Astrocyte (in vitro differentiated cells and primary cell): ENCODE data around the gene FAM50B. TPM values are rescaled to one million over a fixed set of nuclear protein-coding genes. Genes with fewer than 3 reads are reported as not detected.

Source experiments
- DNase-seq: peaks from one replicate; pipeline ENCODE4 v3.0.0-alpha.2; 2010; ENCODE audit warnings: low read depth
- FAIRE-seq: peaks from 2 replicates; lab custom pipeline; 2011; peaks lifted over from hg19 to GRCh38; lab: Jason Lieb, UNC
- H2AFZ ChIP-seq: 2 replicates; pipeline ENCODE4 v1.6.0; 2012; ENCODE audit warnings: low read depth, low read length, inconsistent platforms
- H3K27ac ChIP-seq: 2 replicates; pipeline ENCODE4 v1.5.1; 2011; ENCODE audit warnings: low read depth, low read length, inconsistent platforms
- H3K27me3 ChIP-seq: 2 replicates; pipeline ENCODE4 v1.6.0; 2011; ENCODE audit warnings: low read length, inconsistent platforms; ENCODE audit not compliant: insufficient read depth
- H3K36me3 ChIP-seq: 2 replicates; pipeline ENCODE4 v1.5.1; 2011; ENCODE audit warnings: low read length, inconsistent platforms; ENCODE audit not compliant: insufficient read depth
- H3K4me1 ChIP-seq: 2 replicates; pipeline ENCODE4 v1.5.1; 2011; ENCODE audit warnings: low read length, inconsistent platforms; ENCODE audit not compliant: insufficient read depth
- H3K4me2 ChIP-seq: 2 replicates; pipeline ENCODE4 v1.6.0; 2012; ENCODE audit warnings: low read length, inconsistent platforms
- H3K4me3 ChIP-seq: 2 replicates; pipeline ENCODE4 v1.5.1; 2011; ENCODE audit warnings: low read depth, mild to moderate bottlenecking, low read length, inconsistent platforms; ENCODE audit not compliant: insufficient read depth
- H3K79me2 ChIP-seq: 2 replicates; pipeline ENCODE4 v1.6.0; 2012; ENCODE audit warnings: mild to moderate bottlenecking, low read length, inconsistent platforms; ENCODE audit not compliant: insufficient read depth
- H3K9ac ChIP-seq: 2 replicates; pipeline ENCODE4 v1.6.0; 2012; ENCODE audit warnings: mild to moderate bottlenecking, low read length, inconsistent platforms
- H3K9me3 ChIP-seq: 2 replicates; pipeline ENCODE4 v1.5.1; 2012; ENCODE audit warnings: low read depth, mild to moderate bottlenecking, low read length, inconsistent platforms; ENCODE audit not compliant: insufficient read depth
- H4K20me1 ChIP-seq: 2 replicates; pipeline ENCODE4 v1.6.0; 2012; ENCODE audit warnings: low read length, inconsistent platforms; ENCODE audit not compliant: insufficient read depth
- H3K27ac Mint-ChIP-seq: one replicate; pipeline ENCODE4 v1.8.0; 2021; ENCODE audit warnings: mild to moderate bottlenecking, mixed read lengths; ENCODE audit not compliant: unreplicated experiment
- H3K27me3 Mint-ChIP-seq: one replicate; pipeline ENCODE4 v1.8.0; 2021; ENCODE audit warnings: low read depth, mixed read lengths; ENCODE audit not compliant: unreplicated experiment
- H3K36me3 Mint-ChIP-seq: one replicate; pipeline ENCODE4 v1.8.0; 2021; ENCODE audit warnings: low read depth, mixed read lengths; ENCODE audit not compliant: unreplicated experiment
- H3K4me1 Mint-ChIP-seq: one replicate; pipeline ENCODE4 v1.8.0; 2021; ENCODE audit warnings: low read depth, mixed read lengths; ENCODE audit not compliant: unreplicated experiment
- H3K4me3 Mint-ChIP-seq: one replicate; pipeline ENCODE4 v1.8.0; 2021; ENCODE audit warnings: mild to moderate bottlenecking, moderate library complexity, mixed read lengths; ENCODE audit not compliant: unreplicated experiment
- H3K9me3 Mint-ChIP-seq: one replicate; pipeline ENCODE4 v1.8.0; 2021; ENCODE audit warnings: mild to moderate bottlenecking, mixed read lengths; ENCODE audit not compliant: unreplicated experiment
- EZH2 ChIP-seq: IDR thresholded peaks from 2 replicates; pipeline ENCODE4 v1.6.1; 2012; ENCODE audit warnings: mild to moderate bottlenecking, low read length, inconsistent platforms; ENCODE audit not compliant: insufficient read depth
- total RNA-seq: library from RNA; stranded (reverse); gene quantifications from 2 replicates; pipeline ENCODE4 v1.2.1, GENCODE V29; 2021
- TF ChIP-seq, protein P1 (sequence below): IDR thresholded peaks from 2 replicates; pipeline ENCODE4 v1.5.1; 2011; ENCODE audit warnings: low read depth, mild to moderate bottlenecking, inconsistent platforms, low read length, moderate library complexity; ENCODE audit not compliant: insufficient read depth

Gene FAM50B
- total RNA-seq, 1 donor from 2014 or later, result 4.6 TPM

- H3K27ac ChIP-seq, result no peak overlapping the region
- no peak overlapping the region for H3K4me3 ChIP-seq
- H3K9ac ChIP-seq, result no peak overlapping the region
- TF ChIP-seq EZH2, result no peak
- TF ChIP-seq, protein P1, sequence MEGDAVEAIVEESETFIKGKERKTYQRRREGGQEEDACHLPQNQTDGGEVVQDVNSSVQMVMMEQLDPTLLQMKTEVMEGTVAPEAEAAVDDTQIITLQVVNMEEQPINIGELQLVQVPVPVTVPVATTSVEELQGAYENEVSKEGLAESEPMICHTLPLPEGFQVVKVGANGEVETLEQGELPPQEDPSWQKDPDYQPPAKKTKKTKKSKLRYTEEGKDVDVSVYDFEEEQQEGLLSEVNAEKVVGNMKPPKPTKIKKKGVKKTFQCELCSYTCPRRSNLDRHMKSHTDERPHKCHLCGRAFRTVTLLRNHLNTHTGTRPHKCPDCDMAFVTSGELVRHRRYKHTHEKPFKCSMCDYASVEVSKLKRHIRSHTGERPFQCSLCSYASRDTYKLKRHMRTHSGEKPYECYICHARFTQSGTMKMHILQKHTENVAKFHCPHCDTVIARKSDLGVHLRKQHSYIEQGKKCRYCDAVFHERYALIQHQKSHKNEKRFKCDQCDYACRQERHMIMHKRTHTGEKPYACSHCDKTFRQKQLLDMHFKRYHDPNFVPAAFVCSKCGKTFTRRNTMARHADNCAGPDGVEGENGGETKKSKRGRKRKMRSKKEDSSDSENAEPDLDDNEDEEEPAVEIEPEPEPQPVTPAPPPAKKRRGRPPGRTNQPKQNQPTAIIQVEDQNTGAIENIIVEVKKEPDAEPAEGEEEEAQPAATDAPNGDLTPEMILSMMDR, result no peak
- H3K36me3 ChIP-seq, result no peaks in the 10 kb centered on the region
- no peaks in the 10 kb centered on the region for H3K9me3 ChIP-seq
- no peak for DNase-seq
- no peak overlapping the region for H3K4me2 ChIP-seq
- no peak overlapping the region for H3K27ac Mint-ChIP-seq
- H3K27me3 Mint-ChIP-seq, result peaks cover 2% of the 10 kb centered on the region
- H3K9me3 Mint-ChIP-seq, result no peaks in the 10 kb centered on the region
- peaks cover 9% of the 10 kb centered on the region for H3K4me1 Mint-ChIP-seq
- no peak overlapping the region for H2AFZ ChIP-seq
- H3K36me3 Mint-ChIP-seq, result no peaks in the 10 kb centered on the region
- no peak overlapping the region for H3K4me3 Mint-ChIP-seq
- FAIRE-seq, result no peak
- H4K20me1 ChIP-seq, result no peaks in the 10 kb centered on the region
- no peaks in the 10 kb centered on the region for H3K79me2 ChIP-seq
- no peaks in the 10 kb centered on the region for H3K4me1 ChIP-seq
- no peaks in the 10 kb centered on the region for H3K27me3 ChIP-seq
Observed at GRCh38 chr6:3869284-3869631, 20.1 kb downstream of the FAM50B start.

DNA sequence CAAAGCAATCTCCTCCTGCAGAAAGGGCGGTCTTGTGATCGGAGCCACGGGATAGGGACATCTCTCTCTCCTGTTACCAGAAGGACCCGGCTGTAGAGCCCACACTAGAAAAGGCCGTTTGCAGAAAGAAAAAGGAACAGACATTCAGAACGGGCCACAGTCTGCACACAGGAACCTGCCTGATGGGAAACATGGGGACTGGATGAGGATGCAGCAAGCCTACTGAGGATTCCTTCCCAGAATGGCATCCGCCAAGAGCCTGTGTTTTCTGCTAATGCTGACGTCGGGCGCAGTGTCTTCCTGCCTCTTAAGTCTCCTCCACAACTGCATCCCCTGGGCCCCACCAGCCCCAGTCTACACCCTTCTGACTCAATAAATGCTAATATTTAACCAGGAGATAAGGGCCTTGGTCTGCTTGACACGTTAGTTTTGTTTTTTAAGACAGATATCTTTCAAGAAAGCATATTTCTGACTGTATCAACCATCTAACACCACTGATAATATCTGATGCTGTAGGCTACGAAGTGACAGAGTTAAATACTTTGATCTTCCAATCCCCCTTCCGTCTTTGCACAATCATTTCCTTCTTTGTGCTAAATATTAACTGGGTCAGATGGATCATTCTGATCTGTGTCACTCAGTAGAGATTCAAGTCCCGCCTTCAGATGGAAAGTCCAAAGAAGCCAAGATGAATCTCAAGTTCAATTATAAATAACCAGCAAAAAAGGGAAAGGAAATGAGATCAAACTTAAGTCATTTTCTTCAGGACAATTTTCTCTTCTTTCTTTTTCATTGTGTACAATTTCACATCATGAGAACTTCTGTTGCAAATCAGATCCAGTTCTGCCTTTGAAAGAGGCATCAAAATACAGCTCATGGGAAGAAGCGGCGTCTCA, 20.7 kb downstream of the FAM50B start:
- H3K27ac Mint-ChIP-seq, result no peak overlapping the region
- Histone ChIP-seq H3K4me1 (no peaks in the 10 kb centered on the region), H3K27ac (no peak overlapping the region), H3K9ac (no peak overlapping the region), H4K20me1 (no peaks in the 10 kb centered on the region), H3K4me3 (no peak overlapping the region), H3K4me2 (no peak overlapping the region), H3K27me3 (no peaks in the 10 kb centered on the region), H3K9me3 (no peaks in the 10 kb centered on the region), H2AFZ (no peak overlapping the region), H3K79me2 (no peaks in the 10 kb centered on the region), H3K36me3 (no peaks in the 10 kb centered on the region)
- H3K9me3 Mint-ChIP-seq, result no peaks in the 10 kb centered on the region
- no peak for DNase-seq
- H3K4me1 Mint-ChIP-seq, result peaks cover 9% of the 10 kb centered on the region
- peak; percentile 20 for FAIRE-seq
- H3K36me3 Mint-ChIP-seq, result no peaks in the 10 kb centered on the region
- no peak overlapping the region for H3K4me3 Mint-ChIP-seq
- no peak for TF ChIP-seq EZH2
- TF ChIP-seq, protein P1, result no peak
- peaks cover 2% of the 10 kb centered on the region for H3K27me3 Mint-ChIP-seq

- H3K79me2 ChIP-seq, result no peaks in the 10 kb centered on the region
- no peak for TF ChIP-seq EZH2
- TF ChIP-seq, protein P1, result no peak
- Mint-ChIP-seq H3K9me3 (no peaks in the 10 kb centered on the region), H3K36me3 (no peaks in the 10 kb centered on the region), H3K4me3 (no peak overlapping the region), H3K27me3 (peaks cover 2% of the 10 kb centered on the region), H3K4me1 (peaks cover 9% of the 10 kb centered on the region), H3K27ac (no peak overlapping the region)
- no peaks in the 10 kb centered on the region for H3K27me3 ChIP-seq
- H3K4me1 ChIP-seq, result no peaks in the 10 kb centered on the region
- no peak for DNase-seq
- H3K9ac ChIP-seq, result no peak overlapping the region
- no peak overlapping the region for H3K27ac ChIP-seq
- no peak overlapping the region for H3K4me2 ChIP-seq
- H3K9me3 ChIP-seq, result no peaks in the 10 kb centered on the region
- H3K4me3 ChIP-seq, result no peak overlapping the region
- H3K36me3 ChIP-seq, result no peaks in the 10 kb centered on the region
- H2AFZ ChIP-seq, result no peak overlapping the region
- FAIRE-seq, result no peak
- no peaks in the 10 kb centered on the region for H4K20me1 ChIP-seq
Observed at GRCh38 chr6:3870528-3870925, 21.4 kb downstream of the FAM50B start.
